NCI-H2029 treated with DMSO at 0.1 percent for 48 hours (cell line): ENCODE results near the gene CEP63.

Source experiments
- DNase-seq: peaks from one replicate; lab custom pipeline; 2025; lab: John Stamatoyannopoulos, UW

The CEP63 gene

DNA sequence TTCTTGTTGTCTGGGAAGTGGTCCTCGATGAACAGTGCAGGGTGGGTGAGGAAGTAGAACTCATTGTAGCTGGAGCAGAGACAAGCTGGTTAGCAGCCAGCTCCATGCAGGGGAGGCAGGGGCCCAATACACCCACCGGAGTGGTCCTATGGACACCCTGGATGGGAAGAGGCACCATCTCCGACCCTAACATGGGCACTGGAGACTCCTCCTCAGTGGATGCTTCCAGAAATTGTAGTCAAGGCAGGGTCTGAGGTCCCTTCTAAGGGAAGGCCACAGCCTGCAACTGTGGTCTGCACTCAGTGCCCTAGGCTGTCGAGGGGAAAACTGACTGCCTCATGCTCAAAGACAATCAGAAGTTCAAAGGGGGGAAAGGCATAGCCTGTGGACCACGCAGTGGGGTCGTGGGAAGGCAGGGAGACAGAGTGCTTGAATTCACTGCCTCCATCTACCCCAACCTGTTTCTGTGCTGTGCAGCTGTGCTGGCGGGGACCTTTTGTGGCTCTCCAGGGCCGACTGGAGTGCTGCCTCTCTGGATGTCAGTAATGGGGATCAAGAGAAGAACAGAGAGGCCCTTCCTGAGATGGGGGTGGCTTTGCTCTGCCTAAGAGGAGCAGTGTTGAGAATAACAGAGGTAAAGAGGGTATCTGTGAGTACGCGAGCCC lies 123.0 kb downstream of the CEP63 start:
- DNase-seq = no peak

DNA sequence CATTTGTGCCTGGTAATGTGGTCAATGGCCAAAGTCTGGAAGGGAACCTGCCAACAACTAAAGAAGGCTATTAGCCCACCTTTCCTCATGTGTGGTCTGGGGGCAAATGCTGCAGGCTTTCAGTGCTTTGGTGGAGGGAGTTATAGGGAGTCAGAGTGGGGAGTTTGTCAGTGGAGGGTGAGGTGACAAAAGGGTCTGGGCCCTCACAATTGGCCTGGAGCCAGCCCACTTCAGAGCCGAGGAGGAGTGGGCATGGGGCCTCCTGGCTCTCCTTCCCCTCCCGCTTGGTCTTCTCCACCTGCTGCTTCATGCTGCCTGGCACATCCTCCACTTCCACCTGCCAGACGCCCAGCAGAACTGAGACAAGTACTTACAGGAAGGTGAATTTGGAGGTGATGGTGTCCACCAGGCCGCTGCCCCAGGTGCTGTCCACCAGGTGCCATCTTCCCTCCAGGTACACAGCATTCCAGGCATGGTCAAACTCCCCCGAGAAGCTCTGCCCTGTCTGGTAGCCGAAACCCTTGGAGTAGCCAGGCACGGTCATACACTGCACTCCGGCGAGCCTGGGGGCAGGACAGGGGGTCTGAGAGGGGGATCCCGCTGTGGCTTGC lies 124.1 kb downstream of the CEP63 start:
- peak; percentile 18 for DNase-seq

DNA sequence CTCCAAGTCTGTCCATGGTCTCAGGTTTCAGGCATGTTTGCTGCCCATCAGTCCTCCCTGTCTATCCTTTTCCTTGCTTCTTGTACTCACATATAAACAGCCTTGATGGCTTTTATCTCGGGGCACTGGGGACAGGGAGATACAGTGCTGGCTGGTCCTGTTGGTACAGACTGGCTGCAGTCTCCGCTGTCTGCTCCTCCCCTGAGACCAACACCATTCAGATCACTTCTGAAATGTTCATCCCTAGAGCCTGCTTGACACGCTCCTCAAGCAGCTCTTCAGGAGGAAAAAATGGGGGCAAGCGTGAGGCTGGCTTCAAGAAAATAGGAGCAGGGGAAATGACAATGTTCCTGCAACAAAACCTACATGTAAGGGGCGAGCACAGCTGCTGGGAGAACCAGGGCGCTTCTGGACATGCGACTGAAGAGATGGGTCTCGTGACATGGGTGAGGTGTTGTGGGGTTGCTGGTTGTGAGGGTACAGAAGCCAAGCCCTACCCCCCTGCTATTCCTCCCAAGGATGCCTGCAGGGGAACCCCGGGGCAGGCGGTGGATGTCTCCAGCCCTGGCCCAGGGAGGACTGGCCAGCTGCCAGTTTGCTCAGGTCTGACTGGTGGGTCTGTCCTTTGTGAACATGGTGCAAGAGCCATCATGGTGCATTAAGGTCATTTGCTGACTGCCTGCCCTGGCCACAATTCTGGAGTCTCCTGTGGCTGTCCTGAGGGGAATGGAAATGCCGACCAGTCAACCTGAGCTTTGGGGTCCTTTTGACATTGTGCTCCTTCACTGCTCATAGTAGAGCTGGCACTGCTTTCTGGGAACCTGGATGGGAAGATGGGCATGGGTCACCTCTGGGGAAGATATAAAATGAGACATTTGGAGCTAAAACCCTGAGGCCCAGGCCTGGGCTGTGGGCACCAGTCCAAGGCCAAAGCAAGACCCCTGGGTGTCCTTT lies 124.9 kb downstream of the CEP63 start:
- no peak for DNase-seq

DNA sequence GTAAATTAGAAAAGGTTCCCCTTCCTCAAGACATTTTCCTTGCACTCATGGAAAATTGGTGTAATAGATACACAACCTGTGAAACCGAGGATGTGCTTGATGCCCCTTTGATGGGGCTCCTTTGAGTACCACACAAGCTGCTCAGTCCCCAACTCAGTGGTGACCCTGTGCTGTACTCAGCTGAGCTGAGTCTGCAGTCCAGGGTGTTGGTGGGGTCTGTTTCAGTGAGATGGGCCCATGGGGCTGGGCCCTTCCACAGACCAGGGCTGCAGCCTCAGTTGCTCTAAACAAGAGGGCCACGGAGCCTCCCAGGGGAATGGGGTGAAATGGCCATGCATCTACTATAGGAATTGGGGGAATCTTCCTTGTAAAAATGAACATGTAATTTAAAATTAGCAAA lies 125.7 kb downstream of the CEP63 start:
- no peak for DNase-seq

DNA sequence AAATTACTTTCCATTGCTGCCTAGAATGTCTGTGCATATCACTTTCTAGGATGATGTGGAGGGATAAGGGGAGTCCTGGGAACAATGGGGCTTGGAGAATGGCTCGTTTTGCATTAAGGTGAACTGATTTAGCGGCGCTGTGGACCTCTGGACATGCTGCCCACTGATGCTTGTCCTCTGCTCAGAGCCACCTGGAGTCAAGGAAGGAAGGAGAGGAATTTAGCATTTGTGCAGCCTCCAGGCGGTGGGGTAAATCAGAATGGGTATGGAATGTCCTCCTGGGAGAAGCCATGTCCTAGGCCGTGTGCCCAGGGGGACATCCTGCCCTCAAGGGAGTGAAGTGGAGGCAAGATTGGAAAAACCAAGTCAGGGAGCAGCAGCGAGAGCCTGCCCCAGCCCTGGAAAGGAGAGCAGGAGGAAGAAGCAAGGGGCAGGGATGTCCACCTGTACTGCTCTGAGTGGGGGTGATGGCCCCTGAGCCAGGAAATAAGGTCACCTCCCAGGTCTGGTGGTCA lies 127.2 kb downstream of the CEP63 start:
- no peak for DNase-seq

DNA sequence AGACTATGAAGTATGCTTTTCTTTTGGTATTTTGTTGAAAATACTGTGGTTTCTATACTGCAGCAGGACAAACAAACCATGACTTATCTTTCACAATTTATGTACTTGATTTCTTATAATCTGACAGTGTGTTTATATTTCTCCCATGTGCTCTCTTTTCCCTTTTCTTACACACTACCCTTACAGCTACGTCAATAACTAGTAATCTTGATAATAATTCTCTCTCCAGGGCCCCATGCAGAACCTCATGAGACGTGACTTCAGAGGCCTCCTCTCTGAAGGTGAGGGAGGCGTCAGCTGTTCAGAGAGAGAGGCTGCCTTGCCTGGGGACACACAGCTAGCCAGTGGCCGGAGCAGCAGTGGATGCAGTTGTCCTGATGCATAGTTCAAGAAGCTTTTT lies 129.1 kb downstream of the CEP63 start:
- no peak for DNase-seq

DNA sequence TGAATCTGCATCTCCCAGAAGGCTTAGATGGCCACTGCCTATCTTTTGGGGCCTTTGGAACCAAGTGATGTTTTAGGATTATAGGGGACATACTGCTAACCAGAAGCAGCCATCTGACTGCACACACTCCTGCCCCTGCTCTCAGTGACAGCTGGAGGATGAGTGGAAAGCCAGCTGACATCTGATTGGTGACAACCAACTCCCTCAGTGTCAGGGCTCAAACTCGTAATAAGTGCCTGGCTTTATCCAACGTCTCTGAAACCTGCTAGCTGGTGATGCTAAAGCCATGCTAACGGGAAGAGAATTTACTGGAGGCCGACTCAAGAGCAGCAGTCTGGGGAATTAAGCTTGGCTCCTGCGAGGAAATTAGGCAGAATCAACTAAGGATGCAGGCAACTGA lies 129.9 kb downstream of the CEP63 start:
- no peak for DNase-seq

DNA sequence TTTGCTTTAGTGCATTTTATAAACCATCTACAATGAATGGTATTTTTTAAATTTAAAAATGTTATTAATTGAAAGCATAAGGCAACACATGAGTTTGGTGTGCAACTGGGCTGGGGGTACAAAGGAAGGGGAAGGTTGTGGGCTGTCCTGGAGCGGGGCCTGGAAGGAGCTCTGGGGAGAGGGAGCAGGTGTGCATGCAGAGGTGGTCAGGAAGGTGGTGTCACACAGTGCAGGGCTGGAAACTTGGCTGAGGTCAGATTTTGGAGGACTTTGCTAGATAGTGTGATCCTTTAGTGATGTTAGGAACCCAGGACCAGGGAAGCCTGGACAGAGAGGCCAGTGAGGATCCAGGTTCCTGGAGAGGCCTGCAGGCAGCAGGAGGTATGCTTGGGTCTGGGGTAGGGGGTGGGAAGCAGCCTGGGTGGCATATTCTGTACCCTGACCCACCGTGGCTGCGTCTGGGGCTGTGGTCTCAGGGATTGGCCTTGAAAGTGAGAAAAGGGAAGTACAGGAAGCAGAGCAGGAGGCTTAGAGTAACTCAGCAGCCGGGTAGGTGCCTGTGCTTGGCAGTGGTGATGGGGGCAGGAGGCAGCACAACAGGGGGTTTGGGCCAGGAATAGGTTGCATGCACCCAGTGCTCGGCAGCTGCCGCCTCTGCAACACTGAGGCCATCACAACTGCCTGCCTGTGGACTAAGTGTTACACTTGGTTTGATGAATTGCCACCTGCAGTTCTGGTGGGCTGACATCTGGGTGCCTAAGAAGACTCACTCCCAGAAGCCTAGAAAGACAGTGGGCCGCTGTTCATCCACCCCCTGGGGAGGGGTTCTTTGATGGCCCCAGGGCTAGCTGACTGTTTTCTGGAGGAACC lies 132.0 kb downstream of the CEP63 start:
- DNase-seq = no peak

DNA sequence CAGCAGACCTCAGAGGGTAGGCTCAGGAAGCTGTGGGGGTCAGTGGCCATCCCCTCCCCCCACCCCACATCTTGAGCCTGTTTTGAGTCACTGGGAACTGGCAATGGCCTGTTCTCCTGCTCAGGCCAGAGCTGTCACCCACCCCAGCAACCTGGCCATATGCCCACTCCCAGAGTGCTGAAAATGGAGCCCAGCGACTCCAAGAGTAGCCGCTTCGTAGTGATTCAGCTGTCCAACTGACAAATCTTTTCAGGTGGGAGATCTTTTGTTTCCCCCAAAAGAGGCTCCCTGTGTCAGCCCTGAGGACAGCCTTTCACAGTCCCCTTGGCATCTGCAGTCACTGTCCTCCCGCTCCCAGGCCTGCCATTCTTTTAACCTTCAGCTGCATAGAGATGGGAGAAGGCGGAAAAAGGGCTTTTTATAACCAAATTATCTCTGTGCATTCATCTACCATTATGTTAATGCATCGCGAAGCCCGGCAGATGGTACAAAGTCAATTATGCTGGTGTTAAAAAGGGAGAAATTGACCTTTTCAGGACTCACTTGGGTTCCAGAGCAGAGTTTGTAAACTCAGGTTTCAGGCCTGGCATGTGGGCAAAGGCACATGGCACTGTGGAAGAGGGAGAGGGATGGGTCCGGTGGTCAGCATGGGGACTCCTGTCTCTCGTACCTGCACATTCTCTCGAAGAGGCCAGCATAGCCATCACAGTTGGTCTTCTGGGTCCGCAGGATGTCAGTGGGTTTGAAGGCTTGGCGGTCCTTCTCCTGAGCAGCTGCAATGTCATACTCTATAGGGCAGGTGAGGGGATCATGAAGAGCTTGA lies 132.8 kb downstream of the CEP63 start:
- DNase-seq = no peak

DNA sequence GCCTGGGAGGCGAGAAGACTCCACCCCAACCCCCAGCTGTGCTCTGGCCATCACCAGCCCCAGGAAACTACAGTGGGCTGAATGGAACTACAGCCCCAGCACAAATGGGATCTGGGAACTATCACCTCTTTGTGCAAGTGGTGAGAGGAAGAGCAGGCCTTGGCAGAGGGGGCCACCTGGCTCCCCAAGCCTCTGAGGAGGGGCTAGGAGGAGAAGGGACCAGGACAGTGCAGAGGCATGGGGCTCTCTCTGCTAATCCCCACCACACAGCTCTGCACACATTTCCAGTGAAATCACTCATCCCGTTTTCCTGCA lies 133.4 kb downstream of the CEP63 start:
- DNase-seq = no peak

DNA sequence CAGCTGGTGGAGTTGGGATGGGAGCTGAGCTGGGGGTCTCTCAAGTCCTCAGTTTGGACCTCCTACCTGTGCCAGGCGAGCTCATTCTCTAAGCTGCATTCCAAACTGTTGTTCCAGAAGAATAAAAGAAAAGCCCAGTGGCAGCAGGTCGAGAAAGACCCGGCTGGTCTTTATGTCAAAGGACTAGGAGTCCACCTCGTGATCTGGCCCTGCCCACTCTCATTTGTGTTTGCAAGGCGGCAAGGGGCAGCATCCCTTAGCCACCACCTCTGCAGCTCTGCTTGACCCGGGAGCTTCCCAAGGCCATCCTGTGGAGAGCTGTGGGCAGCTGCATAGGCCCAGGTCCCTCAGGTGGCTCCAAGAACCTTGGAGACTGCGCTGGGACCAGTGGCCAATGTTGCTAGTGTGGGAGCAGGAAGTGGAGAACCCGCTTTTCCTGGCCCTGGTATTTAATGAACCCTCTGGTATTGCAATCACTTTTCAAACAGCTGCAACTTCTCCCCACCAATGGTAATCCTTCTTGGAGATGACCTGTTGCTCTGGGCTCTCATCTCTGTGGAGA lies 134.1 kb downstream of the CEP63 start:
- no peak for DNase-seq

DNA sequence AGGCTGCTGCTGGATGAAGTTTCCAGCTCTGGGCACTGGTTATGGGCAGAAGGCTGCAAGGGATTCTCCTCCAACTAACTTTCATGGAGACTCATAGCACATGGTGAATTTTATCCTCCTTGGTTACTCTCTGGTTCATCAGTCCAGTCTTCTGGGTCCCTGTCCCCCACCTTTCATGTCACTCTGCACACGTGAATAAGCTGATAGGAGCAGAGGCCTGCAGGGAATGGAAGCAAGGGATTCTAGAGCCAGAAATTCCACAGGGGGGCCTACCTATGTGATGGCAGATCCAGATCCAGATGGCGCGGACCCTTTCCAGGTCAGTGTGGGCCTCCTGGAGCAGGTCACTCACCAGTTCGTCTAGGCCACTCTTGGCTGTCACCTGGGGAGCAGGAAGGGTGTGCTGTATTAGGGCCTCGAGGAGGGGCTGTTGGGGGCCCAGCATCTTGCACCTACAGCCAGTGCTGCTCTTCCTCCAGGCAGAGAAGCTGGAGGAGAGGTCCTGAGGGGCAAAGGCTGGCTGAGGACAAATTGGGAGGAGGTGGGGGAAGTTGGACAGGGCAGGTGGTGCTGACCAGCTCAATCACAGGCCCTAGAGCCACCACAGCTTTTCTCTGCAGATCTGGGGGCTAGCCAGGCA lies 134.7 kb downstream of the CEP63 start:
- no peak for DNase-seq

DNA sequence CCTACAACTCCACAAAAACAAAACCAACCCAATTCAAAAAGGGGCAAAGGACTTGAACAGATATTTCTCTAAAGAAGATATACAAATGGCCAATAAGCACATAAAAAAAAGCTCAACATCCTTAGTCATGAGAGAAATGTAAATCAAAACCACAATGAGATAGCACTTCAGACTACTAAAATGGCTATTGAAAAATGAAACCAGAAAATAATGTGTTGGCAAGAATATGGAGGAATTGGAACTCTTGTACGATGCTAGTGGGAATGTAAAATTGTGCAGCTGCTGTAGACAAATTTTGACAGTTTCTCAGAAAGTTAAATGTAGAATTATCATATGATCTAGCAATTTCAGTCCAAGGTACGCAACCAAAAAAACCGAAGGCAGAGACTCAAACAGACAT lies 136.0 kb downstream of the CEP63 start:
- DNase-seq = peak; percentile 25

DNA sequence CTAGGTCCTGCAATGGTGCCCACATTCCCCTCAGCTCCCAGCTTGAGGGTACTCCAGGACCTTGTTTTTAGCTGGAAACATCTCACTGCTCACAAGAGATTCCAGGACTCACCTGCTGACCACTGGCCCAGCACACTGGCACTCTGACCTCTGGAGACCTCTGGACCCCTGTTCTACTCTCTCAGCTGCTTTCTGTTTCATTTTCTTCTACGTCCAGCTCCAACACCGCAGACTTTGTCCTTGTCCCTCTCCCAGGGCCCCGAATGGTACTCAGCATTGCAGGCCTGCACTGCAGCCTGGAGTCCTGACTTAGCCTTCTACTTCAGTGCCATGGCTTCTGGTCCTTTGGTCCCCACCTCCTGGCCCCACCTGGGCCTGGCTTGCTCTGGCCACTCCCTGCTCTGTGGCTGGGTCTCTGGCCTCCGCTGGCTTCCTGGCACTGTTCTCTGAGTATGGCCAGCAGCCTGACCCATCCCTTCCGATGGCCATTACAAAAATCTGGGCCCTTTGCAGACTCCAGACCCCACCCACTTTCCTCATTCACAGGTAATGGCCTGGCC lies 137.0 kb downstream of the CEP63 start:
- no peak for DNase-seq

DNA sequence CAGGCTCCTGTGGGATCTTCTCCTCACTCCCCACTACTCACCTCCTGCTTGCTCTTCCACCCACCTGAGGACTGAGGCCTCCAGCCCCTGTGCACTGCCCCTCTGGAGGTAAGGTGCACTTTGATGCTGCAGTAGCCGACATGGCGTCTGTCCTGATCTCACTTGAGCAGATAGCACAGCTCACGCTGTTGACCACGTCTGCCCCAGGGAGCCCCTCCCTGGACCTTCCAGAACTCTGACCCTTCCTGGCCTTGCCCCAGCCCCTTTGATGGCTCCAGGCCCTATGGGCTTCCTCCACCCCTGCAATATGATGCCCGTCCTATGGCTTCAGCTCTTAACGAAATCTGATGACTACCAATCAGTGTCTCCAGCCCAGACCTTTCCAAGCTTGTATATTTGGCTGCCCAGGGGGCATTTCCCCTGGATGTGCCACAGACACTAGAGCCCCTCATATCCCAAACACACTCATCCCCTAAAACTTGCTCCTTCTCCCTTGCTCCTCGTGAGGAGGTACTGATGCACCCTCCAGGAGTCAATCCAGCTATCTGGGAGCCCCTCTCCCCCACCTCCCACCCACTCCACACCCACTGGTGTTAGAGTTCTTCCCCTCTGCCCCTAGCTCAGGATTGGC lies 137.9 kb downstream of the CEP63 start:
- DNase-seq = no peak
